GM23248 (cell line): ENCODE results near the gene GSTP1. TPM values are rescaled to one million over a fixed set of nuclear protein-coding genes. Genes with fewer than 3 reads are reported as not detected.
"Not testable (repeated sequence)": the region's sequence is repeated elsewhere in the genome, so short reads cannot be mapped to it uniquely, and the experiment has no call there.

ENCODE experiments used
- DNase-seq: peaks from one replicate; pipeline ENCODE4 v3.0.0-alpha.2; 2015
- H2AFZ ChIP-seq: fragments of 200-600 bp; sonication (generic); 2 replicates; pipeline ENCODE4 v1.6.1; 2016; ENCODE audit warnings: antibody characterized with exemption
- H3F3A ChIP-seq: fragments of 200-600 bp; sonication (generic); 2 replicates; pipeline ENCODE4 v1.6.1; 2016; ENCODE audit warnings: mild to moderate bottlenecking, antibody characterized with exemption, mixed run types; ENCODE audit not compliant: insufficient read depth
- H3K27ac ChIP-seq: fragments of 200-600 bp; sonication (generic); 2 replicates; pipeline ENCODE4 v1.5.1; 2016; ENCODE audit warnings: mild to moderate bottlenecking
- H3K27me3 ChIP-seq: fragments of 200-600 bp; sonication (generic); replicated peaks from 2 replicates; pipeline ENCODE4 v1.6.1; 2016; ENCODE audit warnings: mild to moderate bottlenecking; ENCODE audit not compliant: insufficient read depth
- H3K36me3 ChIP-seq: fragments of 200-600 bp; sonication (generic); 2 replicates; pipeline ENCODE4 v1.6.1; 2016; ENCODE audit warnings: low read depth, mild to moderate bottlenecking
- H3K4me1 ChIP-seq: fragments of 200-600 bp; sonication (generic); 2 replicates; pipeline ENCODE4 v1.6.1; 2016; ENCODE audit warnings: mild to moderate bottlenecking; ENCODE audit not compliant: insufficient read depth
- H3K4me2 ChIP-seq: fragments of 200-600 bp; sonication (generic); one replicate; pipeline ENCODE4 v1.6.1; 2016; ENCODE audit warnings: mild to moderate bottlenecking; ENCODE audit not compliant: unreplicated experiment
- H3K4me3 ChIP-seq: fragments of 200-600 bp; sonication (generic); 2 replicates; pipeline ENCODE4 v1.5.1; 2016; ENCODE audit warnings: mild to moderate bottlenecking
- H3K79me2 ChIP-seq: fragments of 200-600 bp; sonication (generic); 2 replicates; pipeline ENCODE4 v1.6.1; 2016; ENCODE audit warnings: mild to moderate bottlenecking; ENCODE audit not compliant: insufficient read depth
- H3K9ac ChIP-seq: fragments of 200-600 bp; sonication (generic); 2 replicates; pipeline ENCODE4 v1.6.1; 2016; ENCODE audit warnings: mild to moderate bottlenecking
- H3K9me2 ChIP-seq: fragments of 200-600 bp; sonication (generic); 2 replicates; pipeline ENCODE4 v1.6.1; 2016; ENCODE audit warnings: mixed run types, mild to moderate bottlenecking, moderate library complexity; ENCODE audit not compliant: insufficient read depth
- H3K9me3 ChIP-seq: fragments of 200-600 bp; sonication (generic); one replicate; pipeline ENCODE4 v1.6.1; 2017; ENCODE audit warnings: low read depth
- H4K20me1 ChIP-seq: fragments of 200-600 bp; sonication (generic); 2 replicates; pipeline ENCODE4 v1.6.0; 2016; ENCODE audit not compliant: insufficient read depth
- EZH2 ChIP-seq: fragments of 200-600 bp; sonication (generic); IDR thresholded peaks from 2 replicates; pipeline ENCODE4 v1.6.1; 2018; ENCODE audit warnings: antibody characterized with exemption, mild to moderate bottlenecking; ENCODE audit not compliant: insufficient read depth, poor library complexity, severe bottlenecking
- EZH2phosphoT487 ChIP-seq: fragments of 200-600 bp; sonication (generic); IDR thresholded peaks from 2 replicates; pipeline ENCODE4 v1.6.1; 2018; ENCODE audit warnings: antibody characterized with exemption, moderate library complexity, mild to moderate bottlenecking, low read depth; ENCODE audit not compliant: insufficient read depth
- WGBS, 2 experiments: methylation state at CpG; one replicate each; pipeline ENCODE4 v1.1.6; 2015 to 2017; ENCODE audit warnings: low lambda C conversion rate in 2 of 2, low coverage in 1 of 2; ENCODE audit errors: missing lambda C conversion rate in 2 of 2; 5-methylcytosine and 5-hydroxymethylcytosine counted together
- in situ Hi-C: fragments of 300-500 bp; cut with MboI; formaldehyde crosslinking; loops from 2 replicates; pipeline ENCODE4 v1.15.0; 2020
- polyA plus RNA-seq: library from polyadenylated mRNA; unstranded; fragments of >200 nt; fragmentation: Nextera tagmentation; extraction: Ambion mirVana; gene quantifications from 2 replicates; pipeline ENCODE4 v1.2.1, GENCODE V29; 2016
- total RNA-seq: library from RNA; depleted of rRNA; stranded (reverse); fragments of >200 nt; shearing (Covaris generic); gene quantifications from 2 replicates; pipeline ENCODE4 v1.2.3, GENCODE V29; 2014

The GSTP1 gene
- total and polyA plus RNA-seq, 2 experiments from 2014 or later = 606 to 743 TPM

DNA sequence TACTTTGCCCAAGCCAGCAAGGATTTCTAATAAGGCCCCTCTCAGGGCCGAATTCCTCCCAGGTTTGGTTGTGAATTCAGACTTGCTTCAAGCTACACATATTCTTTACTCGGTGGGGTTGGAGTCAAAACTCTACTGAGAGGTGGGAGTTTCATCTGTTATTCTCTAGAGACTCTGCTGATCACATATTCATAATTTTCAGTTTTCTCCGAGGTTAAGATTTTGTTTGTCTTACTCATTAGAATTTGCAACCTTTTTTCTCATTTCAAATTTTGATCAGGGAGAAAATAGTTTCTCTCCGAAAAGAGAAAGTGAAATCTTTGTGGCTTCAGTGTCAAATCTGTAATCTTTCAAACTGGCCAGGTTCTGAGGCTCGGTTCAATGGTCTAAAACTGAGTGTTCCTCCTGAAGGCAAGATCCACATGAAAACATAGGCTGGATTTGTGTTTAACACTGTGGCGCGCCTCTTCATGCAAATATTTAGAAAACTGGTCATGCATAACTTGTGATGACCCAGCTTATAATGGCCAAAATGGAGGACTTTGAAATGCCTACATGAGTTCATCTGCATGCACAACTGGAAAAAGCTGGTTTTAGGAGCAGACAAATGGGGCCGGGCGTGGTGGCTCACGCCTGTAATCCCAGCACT, 21.5 kb upstream of the GSTP1 start:
- H3K4me2 ChIP-seq = no peak overlapping the region
- in situ Hi-C loops = no loop called here
- no peak overlapping the region for H3K4me3 ChIP-seq
- peak; percentile 19 for DNase-seq
- TF ChIP-seq EZH2phosphoT487 = no peak
- no peak for TF ChIP-seq EZH2
- no peak overlapping the region for H3K9ac ChIP-seq
- 68 to 80% methylated on average over 10 of the region's 10 CpGs for WGBS, 2 experiments
- H3K36me3 ChIP-seq = no peaks in the 10 kb centered on the region
- H4K20me1 ChIP-seq = no peaks in the 10 kb centered on the region
- no peaks in the 10 kb centered on the region for H3F3A ChIP-seq
- H3K79me2 ChIP-seq = no peaks in the 10 kb centered on the region
- H2AFZ ChIP-seq = no peak overlapping the region
- no peaks in the 10 kb centered on the region for H3K9me2 ChIP-seq
- H3K9me3 ChIP-seq = no peaks in the 10 kb centered on the region
- peaks cover 21% of the 10 kb centered on the region for H3K4me1 ChIP-seq
- H3K27ac ChIP-seq = no peak overlapping the region
- H3K27me3 ChIP-seq = 0 out of 2 replicates have a peak, but pooled peaks cover 8% of the 10 kb centered on the region

DNA sequence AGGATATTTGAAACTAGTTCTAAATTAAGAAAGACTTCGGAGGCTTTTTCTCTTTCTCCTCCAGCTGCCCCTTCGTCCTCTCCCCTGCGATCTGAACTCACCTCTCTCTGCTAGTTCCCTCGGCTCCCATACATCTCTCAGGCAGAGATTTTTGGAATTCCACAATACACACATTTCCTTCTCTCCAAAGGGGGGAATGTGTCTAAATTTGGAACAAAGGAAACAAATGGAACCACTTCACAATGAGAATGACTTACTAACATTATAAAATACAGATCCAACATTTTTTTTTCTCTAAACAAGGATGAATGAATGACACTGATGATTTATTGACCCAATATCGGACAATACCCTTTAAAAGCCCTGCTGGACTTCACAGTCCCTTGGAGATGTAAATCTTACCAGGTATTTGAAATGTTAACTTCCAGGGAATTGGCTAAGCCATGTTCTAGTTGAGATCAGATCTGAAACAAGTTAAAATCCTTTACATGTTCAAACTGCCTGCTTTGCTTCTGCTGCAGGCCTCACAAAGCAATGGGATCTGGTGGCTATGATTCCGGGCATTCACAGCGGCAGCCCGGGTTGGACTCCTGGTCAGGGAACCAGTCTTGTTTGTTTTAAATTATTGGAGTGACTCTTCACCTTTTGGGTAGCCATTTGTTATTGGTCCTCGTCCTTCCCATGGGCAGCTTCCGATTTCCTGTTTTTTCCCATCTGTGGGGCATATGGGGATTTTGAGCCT, 20.5 kb upstream of the GSTP1 start:
- no peaks in the 10 kb centered on the region for H3K9me2 ChIP-seq
- peak overlapping the region; percentile 38 for H3K4me2 ChIP-seq
- no peaks in the 10 kb centered on the region for H3F3A ChIP-seq
- H2AFZ ChIP-seq = no peak overlapping the region
- H3K27ac ChIP-seq = no peak overlapping the region
- DNase-seq = no peak
- H3K4me1 ChIP-seq = peaks cover 21% of the 10 kb centered on the region
- in situ Hi-C loops = no loop called here
- no peaks in the 10 kb centered on the region for H3K36me3 ChIP-seq
- H3K9ac ChIP-seq = no peak overlapping the region
- no peak overlapping the region for H3K4me3 ChIP-seq
- H3K27me3 ChIP-seq = 0 out of 2 replicates have a peak, but pooled peaks cover 8% of the 10 kb centered on the region
- no peaks in the 10 kb centered on the region for H4K20me1 ChIP-seq
- no peak for TF ChIP-seq EZH2phosphoT487
- TF ChIP-seq EZH2 = no peak
- H3K79me2 ChIP-seq = no peaks in the 10 kb centered on the region
- no peaks in the 10 kb centered on the region for H3K9me3 ChIP-seq
- WGBS, 2 experiments = 48 to 53% methylated on average over 10 of the region's 10 CpGs

DNA sequence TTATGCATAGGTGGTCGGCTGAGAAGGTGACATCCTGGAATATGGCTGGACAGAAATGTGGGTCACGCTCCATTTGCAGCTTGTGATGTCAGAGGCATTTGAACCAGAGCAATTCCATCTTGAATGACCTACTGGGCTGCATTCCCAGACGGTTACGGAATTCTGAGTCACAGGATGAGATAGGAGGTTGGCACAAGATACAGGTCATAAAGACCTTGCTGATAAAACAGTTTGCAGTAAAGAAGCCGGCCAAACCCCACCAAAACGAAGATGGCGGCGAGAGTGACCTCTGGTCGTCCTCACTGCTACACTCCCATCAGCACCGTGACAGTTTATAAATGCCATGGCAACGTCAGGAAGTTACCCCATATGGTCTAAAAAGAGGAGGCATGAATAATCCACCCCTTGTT, 19.9 kb upstream of the GSTP1 start:
- H3K9ac ChIP-seq, H3K9me2 ChIP-seq: not testable (repeated sequence)
- 46 to 53% methylated on average over 11 of the region's 11 CpGs for WGBS, 2 experiments

DNA sequence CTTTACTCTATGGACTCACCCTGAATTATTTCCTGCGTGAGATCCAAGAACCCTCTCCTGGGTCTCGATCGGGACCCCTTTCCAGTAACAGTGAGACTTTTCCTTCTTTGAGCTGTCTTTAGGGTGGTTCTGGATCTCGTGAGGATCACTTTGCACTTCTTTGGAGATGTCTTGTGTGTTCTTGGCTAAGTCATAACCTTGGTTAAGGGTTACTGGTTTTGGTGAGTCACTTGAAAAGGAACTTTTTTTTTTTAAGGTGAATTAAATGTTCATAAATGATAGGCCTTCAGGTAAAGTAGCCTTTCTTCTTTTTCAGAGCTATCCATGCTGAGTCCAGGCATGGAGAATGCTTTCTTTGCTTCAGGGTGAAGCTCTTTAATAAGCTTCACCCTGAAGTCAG, 19.4 kb upstream of the GSTP1 start:
- Histone ChIP-seq H3K79me2 (no peaks in the 10 kb centered on the region), H3K9me3 (no peaks in the 10 kb centered on the region), H3K9ac (no peak overlapping the region), H3K4me2 (peak overlapping the region; percentile 38), H3F3A (no peaks in the 10 kb centered on the region), H3K4me1 (peaks cover 19% of the 10 kb centered on the region), H3K27ac (0 out of 2 replicates have a peak overlapping the region, but pooled peaks have one; percentile 9), H2AFZ (no peak overlapping the region), H3K36me3 (no peaks in the 10 kb centered on the region), H3K9me2 (no peaks in the 10 kb centered on the region), H4K20me1 (no peaks in the 10 kb centered on the region), H3K4me3 (no peak overlapping the region), H3K27me3 (0 out of 2 replicates have a peak, but pooled peaks cover 8% of the 10 kb centered on the region)
- TF ChIP-seq EZH2 (no peak), EZH2phosphoT487 (no peak)
- DNase-seq = peak; percentile 45
- WGBS, 2 experiments = 68 to 73% methylated on average over 4 of the region's 4 CpGs
- in situ Hi-C loops = no loop called here

More for the DNA sequence above, 19.9 kb upstream of the GSTP1 start:
- H3K4me2 ChIP-seq = peak overlapping the region; percentile 38
- H3K4me3 ChIP-seq, H3K79me2 ChIP-seq, H3K27me3 ChIP-seq, H2AFZ ChIP-seq, H4K20me1 ChIP-seq, H3K9me3 ChIP-seq, in situ Hi-C loops, H3F3A ChIP-seq, H3K36me3 ChIP-seq: not testable (repeated sequence)
- peaks cover 20% of the 10 kb centered on the region for H3K4me1 ChIP-seq
- peak; percentile 85 for DNase-seq
- H3K27ac ChIP-seq = 0 out of 2 replicates have a peak overlapping the region, but pooled peaks have one; percentile 9
